GM12873 (cell line): ENCODE measurements around the gene HMCN2.

Experiments used
- CTCF ChIP-seq: IDR thresholded peaks from 2 replicates; pipeline ENCODE4 v1.5.1; 2012; ENCODE audit warnings: low read depth, mild to moderate bottlenecking, moderate library complexity, low read length, control low read depth; ENCODE audit not compliant: insufficient read depth; ENCODE audit errors: missing control alignments

Gene HMCN2

GRCh38 chr9:130268521-130269211, 3.1 kb downstream of the HMCN2 start:
- no peak for TF ChIP-seq CTCF

DNA sequence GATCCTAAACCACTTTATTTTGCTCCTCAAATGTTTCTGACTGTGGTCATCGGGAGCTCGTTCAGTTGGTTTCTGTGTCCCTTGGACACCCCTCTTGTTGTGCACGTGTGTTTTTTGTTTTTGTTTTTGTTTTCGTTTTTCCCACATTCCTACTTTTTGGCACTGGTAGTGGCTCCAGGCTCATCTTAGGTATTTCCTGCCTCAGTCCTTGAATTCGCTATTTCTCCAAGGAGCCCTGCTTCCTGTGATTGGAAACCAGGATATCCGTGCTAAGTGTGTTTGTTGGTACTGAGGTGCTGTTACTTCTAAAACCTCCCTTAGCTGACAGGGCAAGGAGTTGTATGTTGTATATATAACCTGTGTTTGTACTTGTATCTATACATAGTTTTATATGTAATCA, 5.9 kb downstream of the HMCN2 start:
- TF ChIP-seq CTCF, result no peak

DNA sequence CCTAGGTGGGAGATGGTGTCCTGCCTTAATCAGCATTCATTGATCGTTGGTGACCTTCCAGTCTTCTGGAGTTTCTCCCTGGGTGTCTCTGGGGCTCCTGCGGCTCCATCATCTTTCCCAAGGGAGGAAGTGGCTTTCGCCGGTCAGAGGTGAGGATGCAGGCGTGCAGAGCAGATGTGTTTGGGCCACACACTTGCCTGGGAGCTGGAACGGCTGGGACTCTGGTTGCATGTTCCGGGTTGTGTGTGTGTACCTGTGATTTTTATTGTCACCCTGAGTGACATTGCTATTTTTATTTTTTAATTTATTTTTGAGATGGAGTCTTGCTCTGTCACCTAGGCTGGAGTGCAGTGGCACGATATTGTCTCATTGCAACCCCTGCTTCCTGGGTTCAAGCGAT, 9.6 kb downstream of the HMCN2 start:
- TF ChIP-seq CTCF, result no peak

GRCh38 chr9:130276121-130276520, 10.6 kb downstream of the HMCN2 start:
- TF ChIP-seq CTCF, result no peak

- TF ChIP-seq CTCF, result no peak
Observed at GRCh38 chr9:130276955-130277354, 11.4 kb downstream of the HMCN2 start.

- no peak for TF ChIP-seq CTCF
Observed at GRCh38 chr9:130283539-130284248, 18.1 kb downstream of the HMCN2 start.

- TF ChIP-seq CTCF, result no peak
Observed at GRCh38 chr9:130284249-130284625, 18.7 kb downstream of the HMCN2 start.
